Kidney (tissue), 14 donors: ENCODE data around the gene MADD. TPM values are rescaled to one million over a fixed set of nuclear protein-coding genes. Genes with fewer than 3 reads are reported as not detected.

ENCODE experiments used
- DNase-seq, 5 donors: peaks; one replicate each; pipeline ENCODE4 v3.0.0-alpha.2; 2013 to 2020
- FAIRE-seq: peaks from 2 replicates; lab custom pipeline; 2012; peaks lifted over from hg19 to GRCh38; lab: Jason Lieb, UNC
- H3K27ac ChIP-seq, 2 donors: one replicate each; pipeline ENCODE4 v1.7.0; 2013; ENCODE audit warnings: low read depth in 2 of 2, low read length in 2 of 2, inconsistent platforms in 1 of 2
- H3K27me3 ChIP-seq: one replicate; pipeline ENCODE4 v1.7.1; 2013; ENCODE audit warnings: low read length, inconsistent platforms; ENCODE audit not compliant: control insufficient read depth, insufficient read depth
- H3K36me3 ChIP-seq, 3 donors: one replicate each; pipeline versions ENCODE4 v1.7.0 to v1.7.1; 2013; ENCODE audit warnings: low read length in 3 of 3, control low read depth in 1 of 3, inconsistent platforms in 1 of 3; ENCODE audit not compliant: insufficient read depth in 3 of 3, control insufficient read depth in 2 of 3
- H3K4me1 ChIP-seq, 3 donors: one replicate each; pipeline versions ENCODE4 v1.7.0 to v1.7.1; 2013; ENCODE audit warnings: low read length in 3 of 3, inconsistent platforms in 1 of 3, low read depth in 1 of 3; ENCODE audit not compliant: control insufficient read depth in 2 of 3, insufficient read depth in 2 of 3
- H3K4me3 ChIP-seq, 3 donors: one replicate each; pipeline versions ENCODE4 v1.7.0 to v1.8.1; 2013; ENCODE audit warnings: low read length in 3 of 3, control low read depth in 1 of 3, inconsistent platforms in 1 of 3
- H3K9ac ChIP-seq, 3 donors: one replicate each; pipeline versions ENCODE4 v1.7.0 to v1.7.1; 2013; ENCODE audit warnings: low read length in 3 of 3, control low read depth in 1 of 3, inconsistent platforms in 1 of 3
- H3K9me3 ChIP-seq, 3 donors: one replicate each; pipeline versions ENCODE4 v1.7.0 to v1.7.1; 2013; ENCODE audit warnings: low read length in 3 of 3, control low read depth in 1 of 3, inconsistent platforms in 1 of 3; ENCODE audit not compliant: control insufficient read depth in 2 of 3, insufficient read depth in 1 of 3
- CTCF ChIP-seq: IDR thresholded peaks from 3 replicates; pipeline ENCODE4 v1.5.1; 2012; ENCODE audit warnings: mild to moderate bottlenecking, moderate library complexity, borderline replicate concordance; ENCODE audit not compliant: insufficient read depth; ENCODE audit errors: extremely low read depth
- intact Hi-C: fragments of 100-400 bp; cut with DNase I; formaldehyde crosslinking; loops from one replicate; pipeline ENCODE4 v1.11.1; 2022
- polyA plus RNA-seq: library from polyadenylated mRNA; stranded (reverse); fragments of 350-450 nt; fragmentation: Illumina TruSeq; extraction: RNeasy Lipid Tissue Mini Kit (QIAGEN cat#74804); gene quantifications from one replicate; pipeline ENCODE4 v1.2.3, GENCODE V29; 2014; ENCODE audit warnings: low read depth, low replicate concordance; ENCODE audit not compliant: insufficient read depth
- total RNA-seq: library from RNA; stranded (reverse); fragmentation: NEBNext Ultra II Directional; extraction: Animal tissue kit (Norgen Biotek cat#: 25700); gene quantifications from one replicate; pipeline ENCODE4 v1.2.1, GENCODE V29; 2021
- donor health status: control.
- donor health status: control.
- donor health status: control.
- donor health status: control.
- donor health status: control.
- donor health status: DM: yes; HTN: yes; CAD: no.
- donor health status: Normal renal cell carcinoma (clear cell type).

The MADD gene
- total and polyA plus RNA-seq, 2 donors from 2014 or later: 19.0 to 39.2 TPM

- peak in 2 of 5 donors; percentile 31 to 63 for DNase-seq
- H3K4me1 ChIP-seq: no peaks in the 10 kb centered on the region
- H3K27ac ChIP-seq: no peak overlapping the region
- intact Hi-C loops: no loop called here
- H3K9ac ChIP-seq: no peak overlapping the region
- no peak for FAIRE-seq
- no peak for TF ChIP-seq CTCF
- H3K36me3 ChIP-seq: no peaks in the 10 kb centered on the region
- H3K27me3 ChIP-seq: no peaks in the 10 kb centered on the region
- no peaks in the 10 kb centered on the region for H3K9me3 ChIP-seq
- H3K4me3 ChIP-seq: no peak overlapping the region
These were observed 68.7 kb downstream of the MADD start for GRCh38 chr11:47338396-47339241.

GRCh38 chr11:47340010-47340409 is 70.1 kb downstream of the MADD start:
- no peak for TF ChIP-seq CTCF
- Histone ChIP-seq H3K4me3 (no peak overlapping the region), H3K27me3 (no peaks in the 10 kb centered on the region), H3K36me3 (no peaks in the 10 kb centered on the region), H3K27ac (no peak overlapping the region), H3K9me3 (no peaks in the 10 kb centered on the region), H3K4me1 (no peaks in the 10 kb centered on the region), H3K9ac (no peak overlapping the region)
- DNase-seq (no peak), FAIRE-seq (no peak)
- intact Hi-C loops: no loop called here

- FAIRE-seq: no peak
- Histone ChIP-seq H3K36me3 (no peaks in the 10 kb centered on the region), H3K9me3 (no peaks in the 10 kb centered on the region), H3K27ac (no peak overlapping the region), H3K4me3 (no peak overlapping the region), H3K4me1 (no peaks in the 10 kb centered on the region), H3K9ac (no peak overlapping the region), H3K27me3 (no peaks in the 10 kb centered on the region)
- TF ChIP-seq CTCF: no peak
- intact Hi-C loops: no loop called here
- peak in 2 of 5 donors; percentile 25 to 60 for DNase-seq
These were observed 71.2 kb downstream of the MADD start for GRCh38 chr11:47340980-47341775.
